HEK293 (cell line): ENCODE results near the gene CD44.
A peak's percentile ranks its signal among the peaks of the same experiment; 100 is the strongest.

Experiments
- CTCF ChIA-PET: fragments of 350-600 bp; formaldehyde crosslinking; extraction: SDS; loops from one replicate; lab custom pipeline; 2021; ENCODE audit warnings: antibody characterized with exemption; lab: Yijun Ruan, JAX
- POLR2A ChIA-PET: fragments of 300-600 bp; formaldehyde crosslinking; extraction: SDS; loops from one replicate; lab custom pipeline; 2020; ENCODE audit warnings: antibody characterized with exemption, inconsistent platforms; lab: Yijun Ruan, JAX
- H3K27ac ChIP-seq: fragments of 200-500 bp; sonication (Bioruptor generic); 2 replicates; pipeline ENCODE4 v1.5.1; 2014; ENCODE audit warnings: low read depth, low read length, control low read depth, inconsistent platforms; ENCODE audit errors: extremely low read depth
- H3K36me3 ChIP-seq, 2 experiments: fragments of 200-500 bp in 1 of 2; sonication (Bioruptor generic) in 1 of 2; 1 replicate in 1 of 2; 2 replicates in 1 of 2; pipeline ENCODE4 v1.5.1; 2014 to 2017; ENCODE audit warnings: inconsistent platforms in 2 of 2, low read length in 2 of 2; ENCODE audit not compliant: control insufficient read depth in 2 of 2, insufficient read depth in 1 of 2
- H3K4me1 ChIP-seq: fragments of 200-500 bp; sonication (Bioruptor generic); 2 replicates; pipeline ENCODE4 v1.5.1; 2014; ENCODE audit warnings: mild to moderate bottlenecking, low read length, inconsistent platforms; ENCODE audit not compliant: control insufficient read depth, insufficient read depth
- H3K4me3 ChIP-seq: 2 replicates; pipeline ENCODE4 v1.5.1; 2011; ENCODE audit warnings: low read depth, mild to moderate bottlenecking, control low read depth, low read length, moderate library complexity
- H3K9me3 ChIP-seq: fragments of 200-500 bp; sonication (Bioruptor generic); 2 replicates; pipeline ENCODE4 v1.5.1; 2014; ENCODE audit warnings: low read depth, low read length, inconsistent platforms; ENCODE audit not compliant: control insufficient read depth, insufficient read depth
- BCL11A ChIP-seq: fragments of 450-650 bp; formaldehyde crosslinking; IDR thresholded peaks from 2 replicates; pipeline ENCODE4 v1.5.1; 2016; ENCODE audit warnings: low read depth, missing biosample characterization, missing genetic modification characterization
- GLI4 ChIP-seq: fragments of 450-650 bp; formaldehyde crosslinking; IDR thresholded peaks from 2 replicates; pipeline ENCODE4 v1.5.1; 2016; ENCODE audit warnings: missing biosample characterization, missing genetic modification characterization
- MEIS1 ChIP-seq: sonication (generic); formaldehyde crosslinking; IDR thresholded peaks from 2 replicates; pipeline ENCODE4 v1.8.1; 2022; ENCODE audit warnings: missing genetic modification reagents, mild to moderate bottlenecking, borderline replicate concordance
- MZF1 ChIP-seq: fragments of 450-650 bp; formaldehyde crosslinking; IDR thresholded peaks from 2 replicates; pipeline ENCODE4 v1.5.1; 2017; ENCODE audit warnings: missing biosample characterization, missing genetic modification characterization, borderline replicate concordance
- OVOL3 ChIP-seq: fragments of 450-650 bp; formaldehyde crosslinking; IDR thresholded peaks from 2 replicates; pipeline ENCODE4 v1.5.1; 2016; ENCODE audit warnings: missing biosample characterization, missing genetic modification characterization
- PBX3 ChIP-seq: sonication (generic); formaldehyde crosslinking; IDR thresholded peaks from 2 replicates; pipeline ENCODE4 v1.8.1; 2022; ENCODE audit warnings: mild to moderate bottlenecking, moderate library complexity, missing genetic modification reagents
- PRDM6 ChIP-seq: fragments of 450-650 bp; formaldehyde crosslinking; IDR thresholded peaks from 2 replicates; pipeline ENCODE4 v1.5.1; 2017; ENCODE audit warnings: missing biosample characterization, missing genetic modification characterization
- REPIN1 ChIP-seq: fragments of 450-650 bp; formaldehyde crosslinking; IDR thresholded peaks from 2 replicates; pipeline ENCODE4 v1.5.1; 2017; ENCODE audit warnings: missing biosample characterization, missing genetic modification characterization, low read depth
- REST ChIP-seq: fragments of 450-650 bp; formaldehyde crosslinking; IDR thresholded peaks from 2 replicates; pipeline ENCODE4 v1.5.1; 2016; ENCODE audit warnings: missing biosample characterization, missing genetic modification characterization
- SETDB1 ChIP-seq: IDR thresholded peaks from one replicate; pipeline ENCODE4 v1.6.1; 2017; ENCODE audit warnings: mild to moderate bottlenecking, low read length, moderate library complexity, mixed read lengths; ENCODE audit not compliant: insufficient read length
- SP2 ChIP-seq: fragments of 450-650 bp; formaldehyde crosslinking; IDR thresholded peaks from 2 replicates; pipeline ENCODE4 v1.5.1; 2016; ENCODE audit warnings: missing biosample characterization, missing genetic modification characterization
- SP7 ChIP-seq: fragments of 450-650 bp; formaldehyde crosslinking; IDR thresholded peaks from 2 replicates; pipeline ENCODE4 v1.5.1; 2016; ENCODE audit warnings: missing biosample characterization, missing genetic modification characterization
- ZBTB8A ChIP-seq: fragments of 450-650 bp; formaldehyde crosslinking; IDR thresholded peaks from 2 replicates; pipeline ENCODE4 v1.5.1; 2016; ENCODE audit warnings: missing biosample characterization, missing genetic modification characterization
- ZFHX2 ChIP-seq: fragments of 450-650 bp; formaldehyde crosslinking; conservative IDR thresholded peaks from 2 replicates; pipeline ENCODE4 v1.5.1; 2016; ENCODE audit warnings: missing biosample characterization, missing genetic modification characterization
- ZNF155 ChIP-seq: fragments of 450-650 bp; formaldehyde crosslinking; IDR thresholded peaks from 2 replicates; pipeline ENCODE4 v1.5.1; 2016; ENCODE audit warnings: missing biosample characterization, missing genetic modification characterization
- ZNF239 ChIP-seq: fragments of 450-650 bp; formaldehyde crosslinking; IDR thresholded peaks from 2 replicates; pipeline ENCODE4 v1.5.1; 2016; ENCODE audit warnings: missing biosample characterization, missing genetic modification characterization
- ZNF311 ChIP-seq: fragments of 450-650 bp; formaldehyde crosslinking; IDR thresholded peaks from 2 replicates; pipeline ENCODE4 v1.5.1; 2017; ENCODE audit warnings: missing biosample characterization, missing genetic modification characterization, borderline replicate concordance
- ZNF416 ChIP-seq: fragments of 450-650 bp; formaldehyde crosslinking; IDR thresholded peaks from 2 replicates; pipeline ENCODE4 v1.5.1; 2016; ENCODE audit warnings: missing biosample characterization, missing genetic modification characterization
- ZNF560 ChIP-seq: fragments of 450-650 bp; formaldehyde crosslinking; IDR thresholded peaks from 2 replicates; pipeline ENCODE4 v1.5.1; 2017; ENCODE audit warnings: missing biosample characterization, missing genetic modification characterization, borderline replicate concordance
- ZNF596 ChIP-seq: fragments of 450-650 bp; IDR thresholded peaks from 2 replicates; pipeline ENCODE4 v1.5.0; 2018; ENCODE audit warnings: missing biosample characterization, mild to moderate bottlenecking, missing genetic modification characterization, moderate library complexity
- TF ChIP-seq, protein P1 (sequence below): IDR thresholded peaks from 2 replicates; pipeline ENCODE4 v1.6.1; 2011; ENCODE audit warnings: mild to moderate bottlenecking, low read depth, low read length, borderline replicate concordance
- TF ChIP-seq, protein P2 (sequence below): fragments of 450-650 bp; formaldehyde crosslinking; IDR thresholded peaks from 2 replicates; pipeline ENCODE4 v1.5.1; 2016; ENCODE audit warnings: missing biosample characterization, missing genetic modification characterization
- TF ChIP-seq, protein P3 (sequence below): fragments of 450-650 bp; formaldehyde crosslinking; IDR thresholded peaks from 2 replicates; pipeline ENCODE4 v1.5.1; 2016; ENCODE audit warnings: missing biosample characterization, missing genetic modification characterization

CD44 gene

GRCh38 chr11:35138943-35139721 lies at the start of gene CD44 (continued):
- TF ChIP-seq, protein P1, sequence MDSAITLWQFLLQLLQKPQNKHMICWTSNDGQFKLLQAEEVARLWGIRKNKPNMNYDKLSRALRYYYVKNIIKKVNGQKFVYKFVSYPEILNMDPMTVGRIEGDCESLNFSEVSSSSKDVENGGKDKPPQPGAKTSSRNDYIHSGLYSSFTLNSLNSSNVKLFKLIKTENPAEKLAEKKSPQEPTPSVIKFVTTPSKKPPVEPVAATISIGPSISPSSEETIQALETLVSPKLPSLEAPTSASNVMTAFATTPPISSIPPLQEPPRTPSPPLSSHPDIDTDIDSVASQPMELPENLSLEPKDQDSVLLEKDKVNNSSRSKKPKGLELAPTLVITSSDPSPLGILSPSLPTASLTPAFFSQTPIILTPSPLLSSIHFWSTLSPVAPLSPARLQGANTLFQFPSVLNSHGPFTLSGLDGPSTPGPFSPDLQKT: no peak
- peak; percentile 49 for TF ChIP-seq SP2
- peak; percentile 74; the same call in 1 of the 2 replicates for TF ChIP-seq ZBTB8A (tag by site-specific recombination)

GRCh38 chr11:35089666-35090065 lies 49.3 kb upstream of the CD44 start:
- ChIA-PET POLR2A (no interaction called here), CTCF (interaction anchor here (0.6 to 0.8 kb wide), 2 partner anchors 40 to 192 kb away, joined by 3 read pairs; no protein-coding TSS in a partner anchor)
- Histone ChIP-seq H3K4me3 (no peak overlapping the region), H3K36me3 (no peaks in the 10 kb centered on the region), H3K4me1 (no peaks in the 10 kb centered on the region), H3K9me3 (no peaks in the 10 kb centered on the region), H3K27ac (no peak overlapping the region)
- TF ChIP-seq MEIS1 (CRISPR knock-in tag) (no peak), ZNF311 (tag by site-specific recombination) (no peak), SETDB1 (no peak), ZNF416 (tag by site-specific recombination) (no peak), ZNF155 (tag by site-specific recombination) (no peak), BCL11A (tag by site-specific recombination) (no peak), PRDM6 (tag by site-specific recombination) (no peak), PBX3 (CRISPR knock-in tag) (no peak), REPIN1 (tag by site-specific recombination) (no peak), ZFHX2 (tag by site-specific recombination) (no peak), ZNF239 (tag by site-specific recombination) (no peak), ZNF560 (tag by site-specific recombination) (no peak), OVOL3 (tag by site-specific recombination) (no peak), GLI4 (tag by site-specific recombination) (no peak), SP7 (tag by site-specific recombination) (no peak), ZNF596 (tag by site-specific recombination) (no peak), REST (tag by site-specific recombination) (no peak), MZF1 (tag by site-specific recombination) (no peak)
- TF ChIP-seq, protein P2, sequence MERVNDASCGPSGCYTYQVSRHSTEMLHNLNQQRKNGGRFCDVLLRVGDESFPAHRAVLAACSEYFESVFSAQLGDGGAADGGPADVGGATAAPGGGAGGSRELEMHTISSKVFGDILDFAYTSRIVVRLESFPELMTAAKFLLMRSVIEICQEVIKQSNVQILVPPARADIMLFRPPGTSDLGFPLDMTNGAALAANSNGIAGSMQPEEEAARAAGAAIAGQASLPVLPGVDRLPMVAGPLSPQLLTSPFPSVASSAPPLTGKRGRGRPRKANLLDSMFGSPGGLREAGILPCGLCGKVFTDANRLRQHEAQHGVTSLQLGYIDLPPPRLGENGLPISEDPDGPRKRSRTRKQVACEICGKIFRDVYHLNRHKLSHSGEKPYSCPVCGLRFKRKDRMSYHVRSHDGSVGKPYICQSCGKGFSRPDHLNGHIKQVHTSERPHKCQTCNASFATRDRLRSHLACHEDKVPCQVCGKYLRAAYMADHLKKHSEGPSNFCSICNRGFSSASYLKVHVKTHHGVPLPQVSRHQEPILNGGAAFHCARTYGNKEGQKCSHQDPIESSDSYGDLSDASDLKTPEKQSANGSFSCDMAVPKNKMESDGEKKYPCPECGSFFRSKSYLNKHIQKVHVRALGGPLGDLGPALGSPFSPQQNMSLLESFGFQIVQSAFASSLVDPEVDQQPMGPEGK (tag by site-specific recombination): no peak
- TF ChIP-seq, protein P3, sequence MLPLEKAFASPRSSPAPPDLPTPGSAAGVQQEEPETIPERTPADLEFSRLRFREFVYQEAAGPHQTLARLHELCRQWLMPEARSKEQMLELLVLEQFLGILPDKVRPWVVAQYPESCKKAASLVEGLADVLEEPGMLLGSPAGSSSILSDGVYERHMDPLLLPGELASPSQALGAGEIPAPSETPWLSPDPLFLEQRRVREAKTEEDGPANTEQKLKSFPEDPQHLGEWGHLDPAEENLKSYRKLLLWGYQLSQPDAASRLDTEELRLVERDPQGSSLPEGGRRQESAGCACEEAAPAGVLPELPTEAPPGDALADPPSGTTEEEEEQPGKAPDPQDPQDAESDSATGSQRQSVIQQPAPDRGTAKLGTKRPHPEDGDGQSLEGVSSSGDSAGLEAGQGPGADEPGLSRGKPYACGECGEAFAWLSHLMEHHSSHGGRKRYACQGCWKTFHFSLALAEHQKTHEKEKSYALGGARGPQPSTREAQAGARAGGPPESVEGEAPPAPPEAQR (tag by site-specific recombination): no peak
